HG03025 (cell line): ENCODE results near the gene ZFPM1.

Experiments used
- ATAC-seq: cut with Tn5 transposase; IDR thresholded peaks from one replicate; pipeline ENCODE4 v1.9.1; 2021; ENCODE audit warnings: mild to moderate bottlenecking, moderate library complexity; ENCODE audit not compliant: unreplicated experiment, low FRiP score

The ZFPM1 gene

DNA sequence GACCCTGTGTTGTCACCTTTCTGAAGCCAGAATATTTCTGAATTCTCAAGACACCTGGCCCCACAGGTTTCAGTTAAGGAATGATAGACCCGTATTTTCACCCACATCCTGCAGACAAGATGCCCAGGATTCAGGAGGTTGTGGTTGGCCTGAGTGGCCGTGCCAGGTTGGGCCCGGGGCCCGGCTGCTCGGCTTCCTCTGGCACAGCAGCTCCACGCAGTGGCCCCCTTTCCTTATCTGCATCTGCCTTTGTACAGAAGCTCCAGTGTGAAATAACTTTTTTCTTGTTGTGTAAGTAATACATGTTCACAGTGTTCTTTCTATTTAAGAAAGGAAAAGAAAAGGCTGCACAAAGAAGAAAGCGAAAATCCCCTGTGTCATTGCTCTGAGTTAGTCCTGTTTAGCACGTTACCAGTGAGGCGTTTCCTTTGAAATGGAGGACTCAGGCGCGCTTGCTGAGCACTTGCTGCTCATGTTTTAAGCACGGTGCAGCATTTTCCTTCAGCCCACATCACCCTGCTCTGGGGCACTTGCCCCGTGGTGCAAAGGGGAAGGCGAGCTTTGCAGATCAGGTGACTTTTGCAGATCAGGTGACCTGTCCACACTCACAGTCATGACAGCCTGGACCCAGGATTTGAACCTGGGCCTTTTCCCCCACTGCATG lies 130.0 kb downstream of the ZFPM1 start:
- ATAC-seq: no peak

DNA sequence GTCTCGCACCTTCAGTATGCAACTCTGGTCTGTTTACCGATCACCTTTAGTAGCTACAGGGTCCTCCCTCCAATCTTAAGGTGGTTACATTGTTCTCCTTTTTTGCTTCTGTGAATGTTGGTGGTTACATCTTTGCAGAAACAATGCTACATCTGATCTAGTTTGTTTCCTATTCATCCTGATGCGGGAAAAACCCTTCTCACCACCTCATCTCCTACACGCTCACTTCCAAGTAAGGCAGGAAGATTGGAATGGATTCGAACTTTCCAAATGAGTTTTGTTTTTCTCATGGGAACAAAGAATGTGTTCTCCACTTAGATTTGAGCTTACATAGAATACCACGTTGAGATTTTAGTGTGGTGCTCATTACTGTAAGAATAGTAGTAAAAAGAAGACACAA lies 131.6 kb downstream of the ZFPM1 start:
- no peak for ATAC-seq

DNA sequence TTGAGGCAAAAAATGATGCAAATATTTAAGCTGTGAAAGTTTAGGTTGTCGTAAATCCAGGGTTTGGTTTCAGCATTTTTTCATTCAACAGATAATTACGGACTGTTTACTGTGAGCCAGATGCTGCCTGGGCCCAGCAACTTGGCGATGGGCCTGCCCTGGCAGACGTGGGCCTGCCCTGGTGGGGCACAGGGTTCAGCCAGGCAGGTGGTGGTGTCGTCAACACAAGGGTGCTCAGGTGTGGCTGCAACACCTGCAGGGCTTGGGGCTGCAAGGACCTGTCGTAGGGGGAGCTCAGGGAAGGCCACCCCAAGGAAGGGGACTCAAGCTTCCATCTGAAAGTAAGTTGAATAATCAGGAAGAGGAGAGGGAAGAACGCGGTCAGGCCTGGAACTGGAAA lies 132.2 kb downstream of the ZFPM1 start:
- ATAC-seq: no peak

DNA sequence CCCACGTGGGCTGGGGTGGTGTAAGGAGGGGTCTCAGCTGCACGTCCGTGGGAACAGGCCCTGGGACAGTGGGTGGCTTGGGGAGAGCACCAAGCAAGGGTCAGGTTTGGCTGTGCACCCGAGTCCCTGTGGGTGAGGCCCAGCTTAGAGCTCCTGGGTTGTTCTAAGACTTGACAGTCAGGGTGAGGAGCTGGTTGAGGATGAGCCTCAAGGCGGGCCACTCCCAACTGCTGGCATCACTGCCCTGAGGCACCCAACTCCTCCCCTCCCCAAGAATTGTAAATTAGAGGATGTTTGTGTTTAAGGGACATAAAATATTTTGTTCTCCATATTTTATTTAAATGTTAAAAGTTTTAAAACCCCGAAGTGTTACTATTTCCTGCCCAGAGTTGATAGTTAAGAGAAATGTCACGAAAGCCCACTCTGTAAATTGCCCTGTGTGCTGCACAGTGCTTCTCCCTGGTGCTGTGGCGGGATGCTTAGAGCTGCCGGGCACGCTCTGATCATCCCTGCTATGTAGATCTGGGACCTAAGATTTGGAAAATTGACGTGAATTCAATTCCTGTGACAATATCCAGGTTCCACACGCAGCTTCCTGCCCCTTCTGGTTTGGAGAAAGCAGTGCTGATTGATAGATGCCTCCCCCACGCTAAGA lies 133.0 kb downstream of the ZFPM1 start:
- ATAC-seq: no peak
